GM23338 (cell line): ENCODE data around the gene PMVK. TPM values are rescaled to one million over a fixed set of nuclear protein-coding genes. Genes with fewer than 3 reads are reported as not detected.
"Not testable (repeated sequence)": the region's sequence is repeated elsewhere in the genome, so short reads cannot be mapped to it uniquely, and the experiment has no call there.

Source experiments
- ATAC-seq: fragments of 200-7000 bp; cut with Tn5 transposase; 3 replicates; pipeline ENCODE4 v1.9.1; 2020
- DNase-seq: peaks from one replicate; pipeline ENCODE4 v3.0.0-alpha.2; 2015; ENCODE audit warnings: low spot score
- H2AFZ ChIP-seq: fragments of 200-600 bp; sonication (generic); 2 replicates; pipeline ENCODE4 v1.8.0; 2016; ENCODE audit warnings: antibody characterized with exemption, mild to moderate bottlenecking, moderate library complexity
- H3F3A ChIP-seq: fragments of 200-600 bp; sonication (generic); replicated peaks from 2 replicates; pipeline ENCODE4 v1.8.0; 2017; ENCODE audit warnings: antibody characterized with exemption, mixed run types, low read depth
- H3K27ac ChIP-seq: fragments of 200-600 bp; sonication (generic); 2 replicates; pipeline ENCODE4 v1.6.1; 2016; ENCODE audit warnings: low read depth
- H3K27me3 ChIP-seq: fragments of 200-600 bp; sonication (generic); 2 replicates; pipeline ENCODE4 v1.8.0; 2016; ENCODE audit warnings: mild to moderate bottlenecking, mixed run types, moderate library complexity; ENCODE audit not compliant: insufficient read depth
- H3K36me3 ChIP-seq: fragments of 200-600 bp; sonication (generic); 2 replicates; pipeline ENCODE4 v1.8.0; 2016; ENCODE audit warnings: mild to moderate bottlenecking; ENCODE audit not compliant: insufficient read depth
- H3K4me1 ChIP-seq: fragments of 200-600 bp; sonication (generic); 2 replicates; pipeline ENCODE4 v1.8.0; 2016; ENCODE audit warnings: mild to moderate bottlenecking, moderate library complexity; ENCODE audit not compliant: insufficient read depth
- H3K4me2 ChIP-seq: fragments of 200-600 bp; sonication (generic); 2 replicates; pipeline ENCODE4 v1.7.1; 2017; ENCODE audit warnings: mixed run types
- H3K4me3 ChIP-seq: fragments of 200-600 bp; sonication (generic); 2 replicates; pipeline ENCODE4 v1.6.1; 2016; ENCODE audit warnings: mixed run types
- H3K79me2 ChIP-seq: fragments of 200-600 bp; sonication (generic); replicated peaks from 2 replicates; pipeline ENCODE4 v1.8.0; 2017; ENCODE audit warnings: mild to moderate bottlenecking; ENCODE audit not compliant: insufficient read depth
- H3K9me2 ChIP-seq: fragments of 200-600 bp; sonication (generic); 2 replicates; pipeline ENCODE4 v1.8.0; 2017; ENCODE audit not compliant: insufficient read depth
- H4K20me1 ChIP-seq: fragments of 200-600 bp; sonication (generic); replicated peaks from 2 replicates; pipeline ENCODE4 v1.8.0; 2017; ENCODE audit warnings: mild to moderate bottlenecking; ENCODE audit not compliant: insufficient read depth
- H3K27ac Mint-ChIP-seq: 2 replicates; pipeline ENCODE4 v1.8.0; 2020; ENCODE audit warnings: inconsistent platforms, mild to moderate bottlenecking, moderate library complexity, mixed read lengths
- H3K27me3 Mint-ChIP-seq: 3 replicates; pipeline ENCODE4 v1.8.0; 2022; ENCODE audit warnings: low read depth, mild to moderate bottlenecking, moderate library complexity, mixed read lengths, inconsistent platforms; ENCODE audit not compliant: insufficient read depth, poor library complexity
- H3K36me3 Mint-ChIP-seq: 3 replicates; pipeline ENCODE4 v1.8.0; 2021; ENCODE audit warnings: low read depth, mild to moderate bottlenecking, inconsistent platforms, moderate library complexity, mixed read lengths
- H3K4me1 Mint-ChIP-seq: 3 replicates; pipeline ENCODE4 v1.8.0; 2020; ENCODE audit warnings: mild to moderate bottlenecking, inconsistent platforms, mixed read lengths
- H3K4me3 Mint-ChIP-seq: 3 replicates; pipeline ENCODE4 v1.8.0; 2021; ENCODE audit warnings: moderate library complexity, mild to moderate bottlenecking, inconsistent platforms, mixed read lengths
- H3K9me3 Mint-ChIP-seq: 3 replicates; pipeline ENCODE4 v1.8.0; 2020; ENCODE audit warnings: moderate library complexity, mild to moderate bottlenecking, inconsistent platforms, mixed read lengths
- CREB1 ChIP-seq: fragments of 250-450 bp; sonication (Bioruptor Pico); IDR thresholded peaks from 2 replicates; pipeline ENCODE4 v1.5.0; 2020; ENCODE audit warnings: low read depth, mild to moderate bottlenecking, moderate library complexity
- CTCF ChIP-seq, 2 experiments: fragments of 200-600 bp in 1 of 2; sonication (generic) in 1 of 2; conservative IDR thresholded peaks; 2 replicates each; pipeline versions ENCODE4 v1.5.1 to v1.6.1; 2016 to 2017; ENCODE audit warnings: antibody characterized with exemption in 2 of 2, low read depth in 2 of 2, mild to moderate bottlenecking in 2 of 2, moderate library complexity in 1 of 2
- EZH2 ChIP-seq: fragments of 200-600 bp; sonication (generic); IDR thresholded peaks from one replicate; pipeline ENCODE4 v1.8.0; 2017; ENCODE audit warnings: antibody characterized with exemption, mild to moderate bottlenecking, low read depth; ENCODE audit not compliant: unreplicated experiment
- JUNB ChIP-seq: IDR thresholded peaks from one replicate; pipeline ENCODE4 v1.6.1; 2016; ENCODE audit warnings: antibody characterized with exemption; ENCODE audit not compliant: unreplicated experiment
- NANOG ChIP-seq: IDR thresholded peaks from 2 replicates; pipeline ENCODE4 v1.6.1; 2016; ENCODE audit warnings: antibody characterized with exemption, borderline replicate concordance
- POLR2AphosphoS5 ChIP-seq: IDR thresholded peaks from 2 replicates; pipeline ENCODE4 v1.6.1; 2016; ENCODE audit warnings: antibody characterized with exemption, low read depth
- ZNF114 ChIP-seq: fragments of 250-450 bp; sonication (Bioruptor Pico); IDR thresholded peaks from 2 replicates; pipeline ENCODE4 v1.5.0; 2020; ENCODE audit warnings: mild to moderate bottlenecking, moderate library complexity
- ZNF462 ChIP-seq: fragments of 250-450 bp; sonication (Bioruptor Pico); IDR thresholded peaks from 2 replicates; pipeline ENCODE4 v1.5.0; 2020; ENCODE audit warnings: mild to moderate bottlenecking, moderate library complexity
- polyA plus RNA-seq: library from polyadenylated mRNA; unstranded; fragments of >200 nt; fragmentation: Nextera tagmentation; extraction: Ambion mirVana; gene quantifications from 2 replicates; pipeline ENCODE4 v1.2.1, GENCODE V29; 2016
- total RNA-seq: library from RNA; depleted of rRNA; stranded (reverse); fragments of >200 nt; shearing (Covaris generic); gene quantifications from 2 replicates; pipeline ENCODE4 v1.2.3, GENCODE V29; 2014

The PMVK gene
- total and polyA plus RNA-seq, 2 experiments from 2014 or later = 8.1 to 25.0 TPM

GRCh38 chr1:154978360-154978759 is 41.8 kb upstream of the PMVK start (continued):
- TF ChIP-seq CTCF (conservative IDR thresholded peaks at IDR 0.05; ENCODE audit: low read depth in 2 of 2) = no peak
- TF ChIP-seq EZH2 = no peak
- TF ChIP-seq JUNB = no peak
- no peak for TF ChIP-seq ZNF114 (CRISPR knock-in tag)
- no peak for TF ChIP-seq NANOG

DNA sequence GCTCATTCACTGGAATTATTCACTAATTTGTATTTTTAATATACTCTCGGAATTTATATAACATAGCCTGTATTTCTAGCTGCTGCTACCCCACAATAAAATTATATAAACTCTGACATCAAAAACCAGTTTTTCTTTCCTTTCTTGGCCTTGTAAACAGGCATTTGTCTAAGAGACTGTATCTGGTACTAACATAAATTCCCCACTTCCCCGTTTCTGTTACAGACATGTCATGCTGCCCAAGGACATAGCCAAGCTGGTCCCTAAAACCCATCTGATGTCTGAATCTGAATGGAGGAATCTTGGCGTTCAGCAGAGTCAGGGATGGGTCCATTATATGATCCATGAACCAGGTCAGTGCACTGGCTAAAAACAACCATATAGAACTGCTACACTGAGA is 41.2 kb upstream of the PMVK start:
- H3K9me3 Mint-ChIP-seq, H3K27me3 ChIP-seq, H3K27me3 Mint-ChIP-seq, H3K4me3 ChIP-seq, H3K27ac Mint-ChIP-seq, ATAC-seq, H3K4me1 Mint-ChIP-seq, H3K27ac ChIP-seq, H3K9me2 ChIP-seq, DNase-seq, H3K4me3 Mint-ChIP-seq, H2AFZ ChIP-seq: not testable (repeated sequence)
- peaks cover 29% of the 10 kb centered on the region for H3F3A ChIP-seq
- peaks cover 18% of the 10 kb centered on the region for H3K4me1 ChIP-seq
- H4K20me1 ChIP-seq = peaks cover 27% of the 10 kb centered on the region
- H3K36me3 ChIP-seq = peaks cover 26% of the 10 kb centered on the region; the same call in 1 of the 2 replicates
- peaks cover 55% of the 10 kb centered on the region for H3K36me3 Mint-ChIP-seq
- peaks cover 57% of the 10 kb centered on the region for H3K79me2 ChIP-seq
- peak overlapping the region; percentile 84; the same call in 1 of the 2 replicates for H3K4me2 ChIP-seq

- Histone ChIP-seq H3K4me3 (peak overlapping the region; percentile 82), H3K36me3 (peaks cover 22% of the 10 kb centered on the region; the same call in 1 of the 2 replicates), H3F3A (peaks cover 22% of the 10 kb centered on the region), H2AFZ (no peak overlapping the region), H4K20me1 (peaks cover 27% of the 10 kb centered on the region), H3K79me2 (peaks cover 58% of the 10 kb centered on the region), H3K4me1 (peaks cover 24% of the 10 kb centered on the region), H3K27me3 (no peaks in the 10 kb centered on the region), H3K9me2 (no peaks in the 10 kb centered on the region), H3K27ac (peak overlapping the region; percentile 93), H3K4me2 (peak overlapping the region; percentile 84)
- H3K9me3 Mint-ChIP-seq = peaks cover 3% of the 10 kb centered on the region; the same call in 1 of the 3 replicates
- peaks cover 45% of the 10 kb centered on the region for H3K36me3 Mint-ChIP-seq
- no peak for ATAC-seq
- H3K4me1 Mint-ChIP-seq = peaks cover 16% of the 10 kb centered on the region
- H3K27me3 Mint-ChIP-seq = peaks cover 8% of the 10 kb centered on the region
- H3K4me3 Mint-ChIP-seq = no peak overlapping the region
- DNase-seq = peak; percentile 61
- no peak overlapping the region for H3K27ac Mint-ChIP-seq
- TF ChIP-seq NANOG (no peak), ZNF462 (CRISPR knock-in tag) (no peak), JUNB (no peak), ZNF114 (CRISPR knock-in tag) (no peak), CTCF (conservative IDR thresholded peaks at IDR 0.05; ENCODE audit: low read depth in 2 of 2) (no peak), CREB1 (CRISPR knock-in tag) (no peak), POLR2AphosphoS5 (no peak)
These were observed 39.0 kb upstream of the PMVK start for GRCh38 chr1:154975409-154976059.
